ENCODE measurements around the gene C17orf100. TPM values are rescaled to one million over a fixed set of nuclear protein-coding genes. Genes with fewer than 3 reads are reported as not detected.

Gene C17orf100
- total RNA-seq, 2 donors from 2014 or later = not detected

GRCh38 chr17:6637458-6637840 is 14.1 kb upstream of the C17orf100 start:
- DNase-seq (ENCODE audit: low spot score) (no peak), ATAC-seq (ENCODE audit: insufficient number of reproducible peaks, low FRiP score, low read depth) (no peak)
- Histone ChIP-seq H3K36me3 (no peaks in the 10 kb centered on the region), H3K4me3 (no peak overlapping the region), H3K4me1 (ENCODE audit: control insufficient read depth in 1 of 2, low read depth in 2 of 2) (peaks cover 7 to 30% of the 10 kb centered on the region in 2 donors), H3K27me3 (replicated peaks; ENCODE audit: insufficient read depth) (no peaks in the 10 kb centered on the region), H3K9me3 (no peaks in the 10 kb centered on the region), H3K27ac (no peak overlapping the region)
- TF ChIP-seq, protein P1, sequence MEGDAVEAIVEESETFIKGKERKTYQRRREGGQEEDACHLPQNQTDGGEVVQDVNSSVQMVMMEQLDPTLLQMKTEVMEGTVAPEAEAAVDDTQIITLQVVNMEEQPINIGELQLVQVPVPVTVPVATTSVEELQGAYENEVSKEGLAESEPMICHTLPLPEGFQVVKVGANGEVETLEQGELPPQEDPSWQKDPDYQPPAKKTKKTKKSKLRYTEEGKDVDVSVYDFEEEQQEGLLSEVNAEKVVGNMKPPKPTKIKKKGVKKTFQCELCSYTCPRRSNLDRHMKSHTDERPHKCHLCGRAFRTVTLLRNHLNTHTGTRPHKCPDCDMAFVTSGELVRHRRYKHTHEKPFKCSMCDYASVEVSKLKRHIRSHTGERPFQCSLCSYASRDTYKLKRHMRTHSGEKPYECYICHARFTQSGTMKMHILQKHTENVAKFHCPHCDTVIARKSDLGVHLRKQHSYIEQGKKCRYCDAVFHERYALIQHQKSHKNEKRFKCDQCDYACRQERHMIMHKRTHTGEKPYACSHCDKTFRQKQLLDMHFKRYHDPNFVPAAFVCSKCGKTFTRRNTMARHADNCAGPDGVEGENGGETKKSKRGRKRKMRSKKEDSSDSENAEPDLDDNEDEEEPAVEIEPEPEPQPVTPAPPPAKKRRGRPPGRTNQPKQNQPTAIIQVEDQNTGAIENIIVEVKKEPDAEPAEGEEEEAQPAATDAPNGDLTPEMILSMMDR (IDR thresholded peaks at IDR 0.05) = no peak

GRCh38 chr17:6638046-6638908 is 13.3 kb upstream of the C17orf100 start:
- H3K4me3 ChIP-seq = no peak overlapping the region

DNA sequence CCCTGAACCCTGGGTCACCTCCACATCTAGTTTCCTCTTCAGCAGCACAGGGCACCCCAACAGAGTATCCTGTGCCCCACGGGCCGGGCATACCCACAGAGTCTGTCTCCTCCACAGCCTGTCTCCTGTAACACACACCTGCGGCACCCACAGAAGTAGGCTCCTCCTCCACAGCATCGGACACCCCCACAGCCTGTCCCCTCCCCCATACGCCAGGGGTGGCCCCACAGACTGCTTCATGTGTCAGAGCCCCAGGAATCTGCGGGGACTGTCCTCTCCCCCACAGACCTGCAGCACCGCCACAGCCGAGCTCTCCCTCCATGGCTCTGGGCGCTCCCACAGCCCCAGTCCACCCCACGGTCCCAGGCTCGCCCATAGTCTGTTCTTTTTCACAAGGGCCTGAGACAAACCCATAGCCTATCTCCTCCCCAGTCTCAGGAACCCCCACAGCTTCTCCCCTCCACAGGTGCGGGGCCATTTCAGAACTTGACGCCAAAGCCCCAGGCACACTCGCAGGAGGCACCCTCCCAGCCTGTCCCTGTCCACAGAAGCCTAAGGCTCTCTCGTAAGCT is 12.5 kb upstream of the C17orf100 start:
- DNase-seq (ENCODE audit: low spot score) (no peak), ATAC-seq (ENCODE audit: insufficient number of reproducible peaks, low FRiP score, low read depth) (no peak)
- H3K27ac ChIP-seq = no peak overlapping the region
- peak overlapping the region; percentile 86 for H3K4me3 ChIP-seq
- peaks cover 7 to 30% of the 10 kb centered on the region in 2 donors for H3K4me1 ChIP-seq (ENCODE audit: control insufficient read depth in 1 of 2, low read depth in 2 of 2)
- no peaks in the 10 kb centered on the region for H3K9me3 ChIP-seq
- H3K27me3 ChIP-seq (replicated peaks; ENCODE audit: insufficient read depth) = no peaks in the 10 kb centered on the region
- TF ChIP-seq, protein P1 (IDR thresholded peaks at IDR 0.05) = no peak
- H3K36me3 ChIP-seq = peaks cover 3% of the 10 kb centered on the region

More at GRCh38 chr17:6638046-6638908, 13.3 kb upstream of the C17orf100 start:
- ATAC-seq (ENCODE audit: insufficient number of reproducible peaks, low FRiP score, low read depth) = no peak
- H3K9me3 ChIP-seq = no peaks in the 10 kb centered on the region
- H3K27ac ChIP-seq = no peak overlapping the region
- H3K4me1 ChIP-seq (ENCODE audit: control insufficient read depth in 1 of 2, low read depth in 2 of 2) = peaks cover 7 to 30% of the 10 kb centered on the region in 2 donors
- TF ChIP-seq, protein P1 (IDR thresholded peaks at IDR 0.05) = no peak
- DNase-seq (ENCODE audit: low spot score) = no peak
- H3K36me3 ChIP-seq = no peaks in the 10 kb centered on the region
- H3K27me3 ChIP-seq (replicated peaks; ENCODE audit: insufficient read depth) = no peaks in the 10 kb centered on the region

DNA sequence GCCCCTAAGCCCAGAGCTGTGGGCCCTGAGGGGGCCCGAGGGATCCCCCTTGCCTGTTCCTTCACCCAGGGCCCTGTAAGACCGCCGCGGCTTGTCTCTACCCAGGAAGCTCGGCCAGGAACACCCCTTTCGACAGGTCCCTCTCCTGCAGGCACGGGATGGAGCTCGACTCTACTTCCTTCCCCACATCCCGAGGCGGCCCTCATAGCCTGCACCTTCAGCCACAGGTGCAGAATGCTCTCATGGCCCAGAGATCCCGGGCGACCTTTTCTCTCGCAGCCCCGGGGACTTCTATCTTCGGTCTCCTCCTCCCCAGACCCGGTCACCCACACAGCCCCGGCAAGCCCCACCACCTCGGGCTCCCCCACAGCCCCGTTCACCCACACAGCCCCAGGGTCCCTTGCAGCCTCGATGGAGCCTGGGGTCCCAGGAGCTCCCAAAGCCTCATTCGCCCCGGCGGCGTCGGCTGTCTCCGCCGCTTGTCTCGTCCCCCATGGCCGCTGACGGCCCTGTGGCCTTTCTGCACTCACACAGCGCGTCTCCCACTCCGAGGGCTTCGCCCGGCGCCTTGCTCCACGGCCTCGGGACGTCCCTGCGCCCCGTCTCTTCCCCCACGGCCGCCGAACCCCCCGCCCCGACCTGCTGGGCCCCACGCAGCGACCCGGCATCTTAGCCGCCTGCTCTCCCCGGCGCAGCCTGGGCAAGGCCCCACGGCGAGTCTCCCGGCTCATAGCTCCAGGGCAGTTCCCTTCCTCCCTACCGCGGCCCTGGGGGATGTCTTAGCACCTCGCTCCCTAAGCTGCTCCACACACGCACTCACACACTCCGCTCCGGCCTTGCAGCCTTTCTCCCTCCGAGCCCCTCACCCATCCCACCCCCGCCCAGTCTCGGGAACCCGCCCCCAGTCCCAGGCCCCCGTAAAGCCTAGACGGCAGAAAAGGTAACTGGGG is 11.7 kb upstream of the C17orf100 start:
- H3K9me3 ChIP-seq = no peaks in the 10 kb centered on the region
- H3K4me1 ChIP-seq (ENCODE audit: control insufficient read depth in 1 of 2, low read depth in 2 of 2) = peaks cover 7 to 30% of the 10 kb centered on the region in 2 donors
- peaks cover 7% of the 10 kb centered on the region for H3K36me3 ChIP-seq
- peak overlapping the region; percentile 86 for H3K4me3 ChIP-seq
- TF ChIP-seq, protein P1 (IDR thresholded peaks at IDR 0.05) = no peak
- DNase-seq (ENCODE audit: low spot score) (no peak), ATAC-seq (ENCODE audit: insufficient number of reproducible peaks, low FRiP score, low read depth) (no peak)
- H3K27me3 ChIP-seq (replicated peaks; ENCODE audit: insufficient read depth) = no peaks in the 10 kb centered on the region
- H3K27ac ChIP-seq = peak overlapping the region; percentile 77 to 86

Data from thoracic aorta (tissue), 2 donors.